Measurements from ENCODE around the gene RAB37.
A peak's percentile ranks its signal among the peaks of the same experiment; 100 is the strongest.

RAB37 gene

GRCh38 chr17:74759941-74760340, 22.9 kb downstream of the RAB37 start:
- H3K9ac ChIP-seq (ENCODE audit: low read depth, low read length, poor library complexity, severe bottlenecking), result peak overlapping the region; percentile 70
- peak overlapping the region; percentile 70 for H3K4me3 ChIP-seq (ENCODE audit: low read length, poor library complexity, severe bottlenecking)

GRCh38 chr17:74760404-74761105, 23.5 kb downstream of the RAB37 start:
- no peak overlapping the region for H2AFZ ChIP-seq (ENCODE audit: low read length)
- peaks cover 56% of the 10 kb centered on the region for H3K4me1 ChIP-seq (ENCODE audit: insufficient read depth, low read length, poor library complexity, severe bottlenecking)
- no peaks in the 10 kb centered on the region for H3F3A ChIP-seq (ENCODE audit: low read depth)
- peaks cover 51% of the 10 kb centered on the region; the same call in 1 of the 2 replicates for H3K36me3 ChIP-seq (ENCODE audit: insufficient read depth, low read length)
- peaks cover 86% of the 10 kb centered on the region for H4K20me1 ChIP-seq (ENCODE audit: insufficient read depth, low read length, poor library complexity, severe bottlenecking)
- H3K9me3 ChIP-seq (ENCODE audit: insufficient read depth, low read depth, low read length), result no peaks in the 10 kb centered on the region
- H3K79me2 ChIP-seq (ENCODE audit: insufficient read depth, low read length), result peaks cover 98% of the 10 kb centered on the region
- no peaks in the 10 kb centered on the region for H3K9me2 ChIP-seq (replicated peaks; ENCODE audit: low read depth, low read length)
- peak overlapping the region; percentile 70 for H3K4me3 ChIP-seq (ENCODE audit: low read length, poor library complexity, severe bottlenecking)
- TF ChIP-seq CTCF (conservative IDR thresholded peaks at IDR 0.05; ENCODE audit: low read length) (no peak), EZH2phosphoT487 (IDR thresholded peaks at IDR 0.05; ENCODE audit: borderline replicate concordance) (no peak)
- H3K27me3 ChIP-seq (ENCODE audit: insufficient read depth, low read length, poor library complexity, severe bottlenecking), result no peaks in the 10 kb centered on the region
- peak overlapping the region; percentile 70 for H3K9ac ChIP-seq (ENCODE audit: low read depth, low read length, poor library complexity, severe bottlenecking)
- H3K4me2 ChIP-seq (ENCODE audit: low read depth, low read length, poor library complexity, severe bottlenecking), result peak overlapping the region; percentile 80

More at GRCh38 chr17:74759941-74760340, 22.9 kb downstream of the RAB37 start:
- H3K27me3 ChIP-seq (ENCODE audit: insufficient read depth, low read length, poor library complexity, severe bottlenecking), result no peaks in the 10 kb centered on the region
- H3K4me1 ChIP-seq (ENCODE audit: insufficient read depth, low read length, poor library complexity, severe bottlenecking), result peaks cover 62% of the 10 kb centered on the region
- H3K9me3 ChIP-seq (ENCODE audit: insufficient read depth, low read depth, low read length), result no peaks in the 10 kb centered on the region
- no peaks in the 10 kb centered on the region for H3F3A ChIP-seq (ENCODE audit: low read depth)
- H2AFZ ChIP-seq (ENCODE audit: low read length), result no peak overlapping the region
- TF ChIP-seq CTCF (conservative IDR thresholded peaks at IDR 0.05; ENCODE audit: low read length) (no peak), EZH2phosphoT487 (IDR thresholded peaks at IDR 0.05; ENCODE audit: borderline replicate concordance) (no peak)
- peak overlapping the region; percentile 80 for H3K4me2 ChIP-seq (ENCODE audit: low read depth, low read length, poor library complexity, severe bottlenecking)
- H3K79me2 ChIP-seq (ENCODE audit: insufficient read depth, low read length), result peaks cover 99% of the 10 kb centered on the region
- peaks cover 92% of the 10 kb centered on the region for H4K20me1 ChIP-seq (ENCODE audit: insufficient read depth, low read length, poor library complexity, severe bottlenecking)
- H3K36me3 ChIP-seq (ENCODE audit: insufficient read depth, low read length), result peaks cover 51% of the 10 kb centered on the region; the same call in 1 of the 2 replicates
- H3K9me2 ChIP-seq (replicated peaks; ENCODE audit: low read depth, low read length), result no peaks in the 10 kb centered on the region

GRCh38 chr17:74761419-74761818, 24.4 kb downstream of the RAB37 start:
- H3K9me3 ChIP-seq (ENCODE audit: insufficient read depth, low read depth, low read length), result no peaks in the 10 kb centered on the region
- H3K4me2 ChIP-seq (ENCODE audit: low read depth, low read length, poor library complexity, severe bottlenecking), result peak overlapping the region; percentile 80
- H3K4me1 ChIP-seq (ENCODE audit: insufficient read depth, low read length, poor library complexity, severe bottlenecking), result peaks cover 53% of the 10 kb centered on the region
- H3K9ac ChIP-seq (ENCODE audit: low read depth, low read length, poor library complexity, severe bottlenecking), result peak overlapping the region; percentile 70
- H3K4me3 ChIP-seq (ENCODE audit: low read length, poor library complexity, severe bottlenecking), result no peak overlapping the region
- peaks cover 60% of the 10 kb centered on the region; the same call in 1 of the 2 replicates for H3K36me3 ChIP-seq (ENCODE audit: insufficient read depth, low read length)
- H3F3A ChIP-seq (ENCODE audit: low read depth), result no peaks in the 10 kb centered on the region
- H4K20me1 ChIP-seq (ENCODE audit: insufficient read depth, low read length, poor library complexity, severe bottlenecking), result peaks cover 80% of the 10 kb centered on the region
- no peak overlapping the region for H2AFZ ChIP-seq (ENCODE audit: low read length)
- peaks cover 97% of the 10 kb centered on the region for H3K79me2 ChIP-seq (ENCODE audit: insufficient read depth, low read length)
- TF ChIP-seq CTCF (conservative IDR thresholded peaks at IDR 0.05; ENCODE audit: low read length) (no peak), EZH2phosphoT487 (IDR thresholded peaks at IDR 0.05; ENCODE audit: borderline replicate concordance) (no peak)
- H3K27me3 ChIP-seq (ENCODE audit: insufficient read depth, low read length, poor library complexity, severe bottlenecking), result no peaks in the 10 kb centered on the region
- H3K9me2 ChIP-seq (replicated peaks; ENCODE audit: low read depth, low read length), result no peaks in the 10 kb centered on the region

Data from Loucy (cell line).